GM21825 (cell line): ENCODE results near the gene VAMP8.
A peak's percentile ranks its signal among the peaks of the same experiment; 100 is the strongest.
"Not testable (repeated sequence)": the region's sequence is repeated elsewhere in the genome, so short reads cannot be mapped to it uniquely, and the experiment has no call there.

Source experiments
- ATAC-seq: cut with Tn5 transposase; IDR thresholded peaks from one replicate; pipeline ENCODE4 v1.9.1; 2021; ENCODE audit warnings: mild to moderate bottlenecking, moderate library complexity; ENCODE audit not compliant: unreplicated experiment

VAMP8 gene

GRCh38 chr2:85577386-85578242 lies at the start of gene VAMP8:
Gene VAMP8 (plus strand): TSS chr2:85577586. CDS start chr2:85577647, 61 bp downstream.
- ATAC-seq = peak; percentile 60

DNA sequence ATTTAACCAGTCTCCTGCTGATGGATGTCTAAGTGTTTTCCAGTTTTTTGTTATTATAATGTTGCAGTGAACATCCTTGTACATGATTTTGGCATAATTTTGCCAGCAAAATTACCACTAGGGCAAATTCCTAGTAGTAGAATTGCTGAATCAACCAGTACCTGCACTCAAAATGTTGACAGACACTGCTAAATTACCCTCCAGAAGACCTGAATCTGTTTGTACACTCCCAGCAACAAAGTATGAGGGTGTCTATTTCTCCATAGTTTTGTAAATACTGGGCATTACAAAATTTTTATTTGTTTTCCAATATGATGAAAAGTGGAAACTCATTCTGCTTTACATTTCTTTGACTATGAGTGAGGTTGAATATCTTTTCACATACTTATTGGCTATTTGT lies 49.6 kb upstream of the VAMP8 start:
- no peak for ATAC-seq

GRCh38 chr2:85528355-85528754 lies 49.0 kb upstream of the VAMP8 start:
- ATAC-seq = no peak

DNA sequence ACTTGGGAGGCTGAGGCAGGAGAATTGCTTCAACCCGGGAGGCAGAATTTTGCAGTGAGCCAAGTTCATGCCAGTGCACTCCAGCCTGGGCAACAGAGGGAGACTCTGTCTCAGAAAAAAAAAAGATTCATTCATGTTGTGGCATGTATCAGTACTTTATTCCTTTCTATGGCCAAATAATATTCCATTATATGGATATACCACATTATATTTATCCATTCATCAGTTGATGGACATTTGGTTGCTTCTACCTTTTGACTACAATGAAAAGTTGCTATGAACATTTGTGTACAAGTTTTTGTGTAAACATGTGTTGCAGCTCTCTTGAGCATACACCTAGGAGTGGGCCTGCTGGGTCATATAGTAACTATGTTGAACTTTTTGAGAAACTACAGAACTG lies 47.6 kb upstream of the VAMP8 start:
- no peak for ATAC-seq

DNA sequence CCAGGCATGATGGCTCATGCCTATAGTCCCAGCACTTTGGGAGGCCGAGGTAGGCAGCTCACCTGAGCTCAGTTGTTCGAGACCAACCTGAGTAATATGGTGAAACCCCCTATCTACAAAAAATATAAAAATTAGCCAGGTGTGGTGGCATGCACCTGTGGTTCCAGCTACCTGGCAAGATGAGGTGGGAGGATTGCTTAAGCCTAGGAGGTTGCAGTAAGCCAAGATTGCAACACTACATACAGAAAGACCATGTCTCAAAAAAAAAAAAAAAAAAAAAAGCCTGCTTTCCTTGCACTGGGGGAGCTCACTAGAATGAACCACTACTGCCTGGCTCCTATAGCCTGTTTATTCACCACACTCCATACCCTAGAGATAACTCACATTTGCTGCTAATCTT lies 45.8 kb upstream of the VAMP8 start:
- no peak for ATAC-seq

DNA sequence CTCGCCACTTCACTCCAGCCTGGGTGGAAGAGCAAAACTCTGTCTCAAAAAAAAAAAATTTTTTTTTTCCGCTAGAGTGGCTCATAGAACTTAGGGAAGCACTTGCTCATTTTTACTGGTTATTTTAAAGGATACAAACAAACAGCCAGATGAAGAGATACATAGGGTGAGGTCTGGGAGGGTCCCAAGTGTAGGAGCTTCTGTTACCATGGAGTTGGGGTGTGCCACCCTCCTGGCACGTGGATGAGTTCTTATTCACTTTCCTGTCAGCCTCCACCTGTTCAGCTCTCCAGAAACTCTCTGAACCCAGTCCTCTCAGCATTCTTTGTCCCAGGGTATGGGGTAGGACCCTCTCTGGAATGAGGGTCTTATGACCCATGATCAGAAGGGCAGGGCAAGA lies 43.3 kb upstream of the VAMP8 start:
- no peak for ATAC-seq

GRCh38 chr2:85534881-85535280 lies 42.5 kb upstream of the VAMP8 start:
- no peak for ATAC-seq

DNA sequence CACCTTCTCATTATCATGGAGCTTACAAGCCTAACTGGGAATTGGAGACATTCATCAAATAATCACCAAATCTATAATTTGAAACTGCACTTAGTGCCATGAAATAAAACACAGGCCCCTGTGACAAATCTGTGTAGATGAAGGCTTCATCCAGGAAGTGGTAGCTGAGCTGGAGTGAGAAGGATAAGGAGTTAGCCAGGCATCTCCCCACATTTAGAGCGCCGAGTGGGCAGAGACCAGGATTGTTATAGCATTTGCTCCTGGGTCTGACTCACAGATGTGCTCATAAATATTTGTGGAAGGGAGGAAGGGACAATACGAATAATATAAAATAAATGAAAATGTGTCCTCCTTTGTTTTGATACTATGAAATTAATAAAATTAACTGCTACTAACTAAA lies 40.9 kb upstream of the VAMP8 start:
- ATAC-seq = no peak

GRCh38 chr2:85537600-85538506 lies 39.5 kb upstream of the VAMP8 start:
- no peak for ATAC-seq

DNA sequence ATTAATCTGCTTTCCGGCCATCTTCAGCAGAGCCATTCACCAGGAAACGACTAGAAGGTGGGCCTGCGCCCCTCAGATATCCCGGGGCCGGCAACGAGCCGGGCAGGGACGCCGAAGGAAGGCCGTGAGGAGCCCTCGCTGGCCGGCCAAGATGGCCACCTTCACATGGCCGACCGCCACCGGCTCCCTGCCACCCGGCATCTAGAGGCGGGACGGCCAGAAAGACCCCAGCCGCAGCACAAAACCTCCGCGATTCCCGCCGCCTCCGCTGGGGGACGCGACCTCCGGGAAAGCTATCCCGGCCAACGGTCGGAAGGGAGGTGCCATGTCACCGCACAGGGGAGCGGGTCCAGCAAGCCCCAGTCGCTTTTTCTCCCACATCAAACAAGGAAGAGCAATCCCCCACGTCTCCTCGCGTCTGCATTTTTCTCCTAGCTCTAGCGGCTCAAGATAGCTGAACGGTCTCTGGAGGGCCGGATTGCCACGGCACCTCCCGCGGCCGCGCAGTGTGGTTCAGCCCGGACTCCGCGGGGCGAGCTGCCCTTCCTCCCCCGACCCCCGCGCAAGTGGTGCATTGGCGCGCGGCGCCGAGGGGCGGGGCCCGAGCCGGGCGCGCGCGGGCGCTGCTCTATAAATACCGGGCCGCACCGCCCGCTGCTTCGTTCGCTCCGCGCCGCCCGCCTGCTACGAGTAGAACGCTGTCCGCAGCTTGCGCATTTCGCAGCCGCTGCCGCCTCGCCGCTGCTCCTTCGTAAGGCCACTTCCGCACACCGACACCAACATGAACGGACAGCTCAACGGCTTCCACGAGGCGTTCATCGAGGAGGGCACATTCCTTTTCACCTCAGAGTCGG lies 38.7 kb upstream of the VAMP8 start, which contains the start of gene MAT2A:
TSS of gene MAT2A (plus strand) at position 662 of the 854 bp plus-strand sequence. CDS start at position 782, 120 bp downstream.
- peak; percentile 64 for ATAC-seq

DNA sequence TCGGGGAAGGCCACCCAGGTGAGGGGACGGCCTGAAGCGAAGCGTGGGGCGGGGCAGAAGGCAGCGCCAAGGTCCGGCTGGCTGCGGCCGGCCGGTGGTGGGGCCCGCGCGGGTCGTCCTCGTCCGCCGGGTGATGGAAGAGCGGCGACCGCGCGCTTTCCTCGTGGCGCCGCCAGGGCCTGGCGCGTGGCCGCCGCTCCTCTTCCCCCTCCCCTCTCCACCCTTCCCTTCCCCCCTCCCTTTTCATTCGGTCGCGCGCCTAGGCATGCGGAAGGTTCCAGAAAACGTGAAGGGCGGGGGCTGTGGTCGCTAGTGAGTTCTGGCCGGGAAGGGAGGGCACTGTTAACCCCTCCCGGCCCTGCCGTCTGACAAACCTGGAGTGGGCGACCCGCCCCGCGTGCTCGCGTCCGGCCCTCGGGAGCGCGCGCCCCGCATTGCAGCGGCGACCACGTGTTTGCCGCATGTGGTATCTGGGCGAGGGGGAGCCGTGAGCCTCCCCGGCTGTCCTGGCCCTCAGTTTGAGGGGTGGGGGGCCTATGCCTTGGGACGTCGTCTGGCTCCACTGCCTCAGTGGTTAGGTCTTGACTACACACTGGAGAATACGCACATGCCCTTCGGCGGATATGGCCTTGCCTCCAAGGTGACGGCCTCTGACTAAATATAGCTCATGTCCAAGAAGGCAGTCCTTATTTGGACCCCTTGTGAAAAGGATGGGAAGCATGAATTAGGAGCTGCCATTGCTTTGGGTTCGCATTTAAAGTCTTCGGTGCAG lies 37.8 kb upstream of the VAMP8 start:
- ATAC-seq = peak; percentile 26

DNA sequence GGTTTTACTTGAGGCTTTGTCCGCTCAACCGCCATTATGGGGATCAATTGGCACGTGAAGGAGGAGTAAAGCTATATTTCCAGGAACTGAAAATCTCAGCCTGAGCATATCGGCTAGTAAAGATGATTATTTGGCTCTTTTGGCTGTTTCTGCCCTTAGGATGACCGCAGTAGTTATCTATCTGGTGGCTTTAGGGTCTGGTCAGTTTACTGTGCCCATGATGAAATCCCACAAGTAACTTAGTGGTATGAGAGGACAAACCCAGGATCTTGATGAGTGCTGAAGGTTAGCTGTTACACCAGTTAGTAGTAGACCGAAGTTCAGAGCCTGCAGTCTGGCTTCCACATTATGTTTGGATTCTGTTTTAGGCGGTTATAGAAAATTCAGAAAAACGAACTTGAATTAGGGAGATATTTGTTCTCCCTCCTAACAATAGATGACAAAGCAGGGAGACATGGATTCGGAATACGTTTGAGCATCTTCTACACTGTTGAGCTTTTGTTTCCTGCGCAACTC lies 37.2 kb upstream of the VAMP8 start:
- no peak for ATAC-seq

GRCh38 chr2:85541262-85541661 lies 36.1 kb upstream of the VAMP8 start:
- ATAC-seq = no peak

DNA sequence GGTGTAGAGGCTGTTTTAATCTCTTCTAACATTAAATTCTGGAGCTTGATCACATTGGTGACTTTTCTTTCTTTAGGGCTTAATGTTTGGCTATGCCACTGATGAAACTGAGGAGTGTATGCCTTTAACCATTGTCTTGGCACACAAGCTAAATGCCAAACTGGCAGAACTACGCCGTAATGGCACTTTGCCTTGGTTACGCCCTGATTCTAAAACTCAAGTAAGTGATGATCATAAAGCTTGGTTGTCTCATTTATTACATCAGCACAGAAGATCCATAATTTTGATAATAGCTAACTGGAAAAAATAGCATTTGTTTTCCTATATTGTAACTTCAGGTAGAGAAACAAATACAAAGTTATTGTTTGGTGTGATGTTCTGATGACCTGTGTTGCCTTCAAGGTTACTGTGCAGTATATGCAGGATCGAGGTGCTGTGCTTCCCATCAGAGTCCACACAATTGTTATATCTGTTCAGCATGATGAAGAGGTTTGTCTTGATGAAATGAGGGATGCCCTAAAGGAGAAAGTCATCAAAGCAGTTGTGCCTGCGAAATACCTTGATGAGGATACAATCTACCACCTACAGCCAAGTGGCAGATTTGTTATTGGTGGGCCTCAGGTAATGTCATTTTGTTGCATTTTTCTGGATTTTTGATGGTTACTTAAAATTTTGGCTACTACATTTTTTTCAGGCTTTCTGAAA lies 35.5 kb upstream of the VAMP8 start:
- ATAC-seq = no peak

GRCh38 chr2:85542777-85543176 lies 34.6 kb upstream of the VAMP8 start:
- no peak for ATAC-seq

- ATAC-seq = not testable (repeated sequence)
Observed at GRCh38 chr2:85544254-85544691, 33.1 kb upstream of the VAMP8 start.

DNA sequence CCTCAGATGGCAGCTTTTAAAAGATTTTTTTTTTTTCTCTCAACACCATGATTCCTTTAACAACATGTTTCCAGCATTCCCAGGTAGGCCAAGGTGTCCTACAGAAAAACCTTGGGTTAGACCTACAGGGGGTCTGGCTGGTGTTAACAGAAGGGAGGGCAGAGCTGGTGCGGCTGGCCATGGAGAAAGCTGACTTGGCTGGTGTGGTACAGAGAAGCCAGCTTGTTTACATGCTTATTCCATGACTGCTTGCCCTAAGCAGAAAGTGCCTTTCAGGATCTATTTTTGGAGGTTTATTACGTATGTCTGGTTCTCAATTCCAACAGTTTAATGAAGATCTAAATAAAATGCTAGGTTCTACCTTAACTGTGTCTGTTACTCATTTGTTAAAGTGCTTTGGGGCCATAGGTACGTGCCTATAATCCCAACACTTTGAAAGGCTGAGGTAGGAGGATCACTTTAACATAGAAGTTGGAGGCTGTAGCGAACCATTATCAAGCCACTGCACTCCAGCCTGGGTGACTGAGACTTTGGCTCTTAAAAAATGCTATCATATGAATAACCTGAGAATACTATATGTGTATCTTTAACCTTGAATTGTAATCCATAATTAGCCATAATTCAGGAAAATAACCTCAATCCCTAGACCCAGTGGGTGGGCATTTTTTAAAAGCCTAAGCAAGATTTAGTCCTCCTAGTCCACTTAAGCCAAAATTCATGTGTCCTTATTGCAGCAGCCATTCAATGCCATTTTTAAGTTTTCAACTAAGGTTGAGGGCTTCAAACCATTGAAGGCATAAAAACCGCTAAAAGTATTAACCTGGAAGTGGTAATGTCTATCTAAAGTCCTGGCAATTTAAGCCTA lies 32.2 kb upstream of the VAMP8 start:
- not testable (repeated sequence) for ATAC-seq

DNA sequence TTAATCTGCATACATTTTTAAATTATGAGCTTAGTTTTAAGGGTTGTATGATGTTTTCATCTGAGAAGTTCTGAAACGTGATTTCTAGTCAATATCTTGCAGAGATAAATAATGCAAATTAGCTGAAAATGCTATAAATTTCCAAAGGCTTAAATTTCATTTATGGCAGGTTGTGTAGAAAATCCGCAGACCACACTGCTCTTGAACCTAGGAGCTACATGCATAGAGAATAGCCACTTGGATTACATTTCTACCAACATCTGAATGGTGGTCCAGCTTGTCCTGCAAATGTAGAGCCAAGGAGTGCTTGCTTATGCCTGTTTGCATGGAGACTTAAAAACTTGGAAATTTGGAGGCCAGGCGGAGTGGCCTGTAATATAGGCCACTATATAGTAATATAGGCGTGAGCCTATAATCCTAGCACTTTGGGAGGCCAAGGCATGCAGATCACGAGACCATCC lies 31.6 kb upstream of the VAMP8 start:
- no peak for ATAC-seq
